ENCODE data around the gene POMC. TPM values are rescaled to one million over a fixed set of nuclear protein-coding genes. Genes with fewer than 3 reads are reported as not detected.
A peak's percentile ranks its signal among the peaks of the same experiment; 100 is the strongest.

The POMC gene
- total RNA-seq, 1 donor = 2.2 TPM

GRCh38 chr2:25202275-25202674, 33.9 kb upstream of the POMC start:
- no peak overlapping the region for H3K4me3 ChIP-seq (ENCODE audit: insufficient read depth, low read length)
- TF ChIP-seq CTCF (IDR thresholded peaks at IDR 0.05; ENCODE audit: extremely low read depth, low read depth, low read length) = no peak
- H2AFZ ChIP-seq (ENCODE audit: low read length) = no peak overlapping the region
- DNase-seq (ENCODE audit: insufficient read length, low spot score, missing footprints) = no peak
- peaks cover 5% of the 10 kb centered on the region for H3K4me1 ChIP-seq (ENCODE audit: insufficient read depth, low read length)
- H3K27ac ChIP-seq (ENCODE audit: low read depth, low read length) = no peak overlapping the region
- no peak overlapping the region for H3K4me2 ChIP-seq (ENCODE audit: insufficient read depth, low read length)
- H3K79me2 ChIP-seq (ENCODE audit: insufficient read depth, low read length) = no peaks in the 10 kb centered on the region
- H4K20me1 ChIP-seq (ENCODE audit: insufficient read depth, low read length) = no peaks in the 10 kb centered on the region
- H3K9me3 ChIP-seq (ENCODE audit: low read depth, low read length) = no peaks in the 10 kb centered on the region
- peaks cover 4% of the 10 kb centered on the region for H3K27me3 ChIP-seq (ENCODE audit: insufficient read depth, low read length)
- H3K36me3 ChIP-seq (ENCODE audit: insufficient read depth, low read length) = no peaks in the 10 kb centered on the region

GRCh38 chr2:25201794-25202193, 33.4 kb upstream of the POMC start:
- H2AFZ ChIP-seq (ENCODE audit: low read length) = no peak overlapping the region
- H3K4me1 ChIP-seq (ENCODE audit: insufficient read depth, low read length) = peaks cover 5% of the 10 kb centered on the region
- no peaks in the 10 kb centered on the region for H3K36me3 ChIP-seq (ENCODE audit: insufficient read depth, low read length)
- no peak overlapping the region for H3K4me3 ChIP-seq (ENCODE audit: insufficient read depth, low read length)
- peak; percentile 75 for DNase-seq (ENCODE audit: insufficient read length, low spot score, missing footprints)
- TF ChIP-seq CTCF (IDR thresholded peaks at IDR 0.05; ENCODE audit: extremely low read depth, low read depth, low read length) = no peak
- H3K27me3 ChIP-seq (ENCODE audit: insufficient read depth, low read length) = peaks cover 4% of the 10 kb centered on the region
- H3K9me3 ChIP-seq (ENCODE audit: low read depth, low read length) = no peaks in the 10 kb centered on the region
- no peaks in the 10 kb centered on the region for H4K20me1 ChIP-seq (ENCODE audit: insufficient read depth, low read length)
- no peaks in the 10 kb centered on the region for H3K79me2 ChIP-seq (ENCODE audit: insufficient read depth, low read length)
- no peak overlapping the region for H3K27ac ChIP-seq (ENCODE audit: low read depth, low read length)
- no peak overlapping the region for H3K4me2 ChIP-seq (ENCODE audit: insufficient read depth, low read length)

GRCh38 chr2:25201265-25201664, 32.9 kb upstream of the POMC start:
- peak; percentile 36 for TF ChIP-seq CTCF (IDR thresholded peaks at IDR 0.05; ENCODE audit: extremely low read depth, low read depth, low read length)
- H3K36me3 ChIP-seq (ENCODE audit: insufficient read depth, low read length) = no peaks in the 10 kb centered on the region
- H2AFZ ChIP-seq (ENCODE audit: low read length) = no peak overlapping the region
- no peak overlapping the region for H3K4me2 ChIP-seq (ENCODE audit: insufficient read depth, low read length)
- H4K20me1 ChIP-seq (ENCODE audit: insufficient read depth, low read length) = no peaks in the 10 kb centered on the region
- no peak overlapping the region for H3K27ac ChIP-seq (ENCODE audit: low read depth, low read length)
- H3K79me2 ChIP-seq (ENCODE audit: insufficient read depth, low read length) = no peaks in the 10 kb centered on the region
- peak; percentile 79 for DNase-seq (ENCODE audit: insufficient read length, low spot score, missing footprints)
- peaks cover 4% of the 10 kb centered on the region for H3K27me3 ChIP-seq (ENCODE audit: insufficient read depth, low read length)
- H3K4me3 ChIP-seq (ENCODE audit: insufficient read depth, low read length) = no peak overlapping the region
- peaks cover 5% of the 10 kb centered on the region for H3K4me1 ChIP-seq (ENCODE audit: insufficient read depth, low read length)
- no peaks in the 10 kb centered on the region for H3K9me3 ChIP-seq (ENCODE audit: low read depth, low read length)

GRCh38 chr2:25198576-25198975, 30.2 kb upstream of the POMC start:
- H3K4me1 ChIP-seq (ENCODE audit: insufficient read depth, low read length) = peaks cover 5% of the 10 kb centered on the region
- no peak overlapping the region for H2AFZ ChIP-seq (ENCODE audit: low read length)
- no peaks in the 10 kb centered on the region for H3K79me2 ChIP-seq (ENCODE audit: insufficient read depth, low read length)
- no peaks in the 10 kb centered on the region for H3K9me3 ChIP-seq (ENCODE audit: low read depth, low read length)
- no peak overlapping the region for H3K27ac ChIP-seq (ENCODE audit: low read depth, low read length)
- TF ChIP-seq CTCF (IDR thresholded peaks at IDR 0.05; ENCODE audit: extremely low read depth, low read depth, low read length) = no peak
- H3K27me3 ChIP-seq (ENCODE audit: insufficient read depth, low read length) = peaks cover 4% of the 10 kb centered on the region
- no peaks in the 10 kb centered on the region for H3K36me3 ChIP-seq (ENCODE audit: insufficient read depth, low read length)
- H3K4me2 ChIP-seq (ENCODE audit: insufficient read depth, low read length) = no peak overlapping the region
- no peak for DNase-seq (ENCODE audit: insufficient read length, low spot score, missing footprints)
- H4K20me1 ChIP-seq (ENCODE audit: insufficient read depth, low read length) = no peaks in the 10 kb centered on the region
- H3K4me3 ChIP-seq (ENCODE audit: insufficient read depth, low read length) = no peak overlapping the region
